Thyroid gland (tissue), 4 donors: Measurements from ENCODE around the gene DGCR8. TPM values are rescaled to one million over a fixed set of nuclear protein-coding genes. Genes with fewer than 3 reads are reported as not detected.

ENCODE experiments used
- DNase-seq, 2 donors: peaks; one replicate each; pipeline ENCODE4 v3.0.0-alpha.2; 2019
- H3K27ac ChIP-seq, 3 donors: fragments of 200-600 bp; sonication (generic); 1 replicate in 2 of 3; 2 replicates in 1 of 3; pipeline ENCODE4 v1.5.1; 2016 to 2019; ENCODE audit warnings: mild to moderate bottlenecking in 1 of 3, moderate library complexity in 1 of 3
- H3K27me3 ChIP-seq: fragments of 200-600 bp; sonication (generic); one replicate; pipeline ENCODE4 v1.5.1; 2019
- H3K36me3 ChIP-seq, 2 donors: fragments of 200-600 bp; sonication (generic); one replicate each; pipeline ENCODE4 v1.5.1; 2016 to 2019
- H3K4me1 ChIP-seq, 2 donors: fragments of 200-600 bp; sonication (generic); one replicate each; pipeline ENCODE4 v1.5.1; 2017 to 2019
- H3K4me3 ChIP-seq, 3 donors: fragments of 200-600 bp; sonication (generic); replicated peaks in 1 of 3; 1 replicate in 2 of 3; 2 replicates in 1 of 3; pipeline ENCODE4 v1.5.1; 2016; ENCODE audit warnings: mild to moderate bottlenecking in 1 of 3
- H3K9me3 ChIP-seq: fragments of 200-600 bp; sonication (generic); one replicate; pipeline ENCODE4 v1.5.1; 2017
- CTCF ChIP-seq, 6 experiments: fragments of 200-600 bp in 3 of 6; fragments of 450-650 bp in 3 of 6; sonication (generic) in 3 of 6; IDR thresholded peaks; one replicate each; pipeline ENCODE4 v1.5.1; 2016 to 2019; ENCODE audit warnings: antibody characterized with exemption in 6 of 6, mild to moderate bottlenecking in 2 of 6, inconsistent platforms in 1 of 6, moderate library complexity in 1 of 6
- POLR2A ChIP-seq, 2 donors: fragments of 450-650 bp; IDR thresholded peaks; one replicate each; pipeline ENCODE4 v1.6.1; 2017; ENCODE audit warnings: antibody characterized with exemption in 2 of 2, mild to moderate bottlenecking in 2 of 2, moderate library complexity in 1 of 2
- WGBS, 2 donors: methylation state at CpG; one replicate each; pipeline ENCODE4 v1.1.5; 2017; 5-methylcytosine and 5-hydroxymethylcytosine counted together
- intact Hi-C: fragments of 100-400 bp; cut with DNase I; formaldehyde crosslinking; loops from one replicate; pipeline ENCODE4 v1.15.1; 2023
- total RNA-seq, 4 donors: library from RNA; depleted of rRNA; stranded (reverse); fragments of >200 nt; gene quantifications; one replicate each; pipeline ENCODE4 v1.2.3, GENCODE V29; 2016

The DGCR8 gene
- total RNA-seq, 4 donors from 2014 or later = 28.9 to 48.8 (median 31.5) TPM

GRCh38 chr22:20087319-20088262, 7.5 kb downstream of the DGCR8 start:
- intact Hi-C loops = no loop called here
- H3K36me3 ChIP-seq = peaks cover 69 to 70% of the 10 kb centered on the region in 2 donors

GRCh38 chr22:20088263-20088648, 8.2 kb downstream of the DGCR8 start:
- no peaks in the 10 kb centered on the region for H3K27me3 ChIP-seq
- no peak for DNase-seq
- H3K27ac ChIP-seq = no peak overlapping the region
- H3K4me1 ChIP-seq = peaks cover 19 to 20% of the 10 kb centered on the region in 2 donors
- WGBS, 2 donors = 93 to 97% methylated on average over 6 to 7 of the region's 8 CpGs
- no peaks in the 10 kb centered on the region for H3K9me3 ChIP-seq
- peaks cover 69 to 77% of the 10 kb centered on the region in 2 donors for H3K36me3 ChIP-seq
- TF ChIP-seq POLR2A (IDR thresholded peaks at IDR 0.05) (no peak), CTCF (IDR thresholded peaks at IDR 0.05) (no peak)
- H3K4me3 ChIP-seq = no peak overlapping the region
- intact Hi-C loops = no loop called here

More at GRCh38 chr22:20087319-20088262, 7.5 kb downstream of the DGCR8 start:
- Histone ChIP-seq H3K4me1 (peaks cover 25 to 27% of the 10 kb centered on the region in 2 donors), H3K4me3 (no peak overlapping the region), H3K9me3 (no peaks in the 10 kb centered on the region), H3K27me3 (no peaks in the 10 kb centered on the region), H3K27ac (no peak overlapping the region)
- TF ChIP-seq POLR2A (IDR thresholded peaks at IDR 0.05) = no peak
- TF ChIP-seq CTCF (IDR thresholded peaks at IDR 0.05) = no peak
- DNase-seq = no peak
- 86 to 92% methylated on average over 12 to 14 of the region's 14 CpGs for WGBS, 2 donors

- TF ChIP-seq CTCF (IDR thresholded peaks at IDR 0.05) = no peak
- no peak for TF ChIP-seq POLR2A (IDR thresholded peaks at IDR 0.05)
- Histone ChIP-seq H3K4me3 (no peak overlapping the region), H3K27ac (no peak overlapping the region), H3K36me3 (peaks cover 74 to 88% of the 10 kb centered on the region in 2 donors), H3K27me3 (no peaks in the 10 kb centered on the region), H3K9me3 (no peaks in the 10 kb centered on the region), H3K4me1 (peaks cover 8 to 10% of the 10 kb centered on the region in 2 donors)
- WGBS, 2 donors = 95% methylated on average over 13 to 17 of the region's 17 CpGs
- intact Hi-C loops = no loop called here
- no peak for DNase-seq
These were observed 9.4 kb downstream of the DGCR8 start for GRCh38 chr22:20089226-20089976.

GRCh38 chr22:20089977-20090729, 10.1 kb downstream of the DGCR8 start:
- intact Hi-C loops = no loop called here
- H3K4me3 ChIP-seq = no peak overlapping the region
- H3K4me1 ChIP-seq = peaks cover under 1 to 2% of the 10 kb centered on the region in 2 donors
- H3K9me3 ChIP-seq = no peaks in the 10 kb centered on the region
- 89 to 90% methylated on average over 9 to 11 of the region's 11 CpGs for WGBS, 2 donors
- no peak overlapping the region for H3K27ac ChIP-seq
- H3K27me3 ChIP-seq = no peaks in the 10 kb centered on the region
- no peak for DNase-seq
- TF ChIP-seq CTCF (IDR thresholded peaks at IDR 0.05) (no peak), POLR2A (IDR thresholded peaks at IDR 0.05) (no peak)
- H3K36me3 ChIP-seq = peaks cover 81 to 96% of the 10 kb centered on the region in 2 donors
